GM21390 (cell line): Measurements from ENCODE around the gene HMGCS2.
A peak's percentile ranks its signal among the peaks of the same experiment; 100 is the strongest.
"Not testable (repeated sequence)": the region's sequence is repeated elsewhere in the genome, so short reads cannot be mapped to it uniquely, and the experiment has no call there.

Source experiments
- ATAC-seq: cut with Tn5 transposase; IDR thresholded peaks from one replicate; pipeline ENCODE4 v1.9.1; 2021; ENCODE audit not compliant: unreplicated experiment

Gene HMGCS2

GRCh38 chr1:119732465-119733168 is 36.1 kb downstream of the HMGCS2 start:
- ATAC-seq = no peak

- no peak for ATAC-seq
These were observed 36.8 kb downstream of the HMGCS2 start for GRCh38 chr1:119731741-119732430.

DNA sequence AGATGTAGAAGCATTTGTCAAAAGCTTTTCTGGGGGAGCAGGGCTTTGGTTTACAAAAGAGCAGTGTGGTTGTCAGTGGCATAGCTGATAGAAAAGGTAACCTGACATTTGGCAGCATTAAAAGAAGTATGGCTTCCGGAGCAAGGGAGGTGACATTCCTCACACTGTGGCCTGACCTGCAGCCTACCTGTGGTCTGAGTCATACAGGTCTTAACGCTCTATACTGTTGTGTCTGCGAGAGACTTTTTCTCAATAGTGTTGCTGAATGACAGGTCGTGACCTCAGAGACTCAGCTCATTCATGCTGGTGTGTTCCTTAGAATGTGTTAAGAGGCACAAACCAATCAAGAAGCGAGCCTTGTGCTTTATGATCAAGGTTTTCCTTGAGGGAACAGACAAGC is 37.6 kb downstream of the HMGCS2 start:
- ATAC-seq = no peak

DNA sequence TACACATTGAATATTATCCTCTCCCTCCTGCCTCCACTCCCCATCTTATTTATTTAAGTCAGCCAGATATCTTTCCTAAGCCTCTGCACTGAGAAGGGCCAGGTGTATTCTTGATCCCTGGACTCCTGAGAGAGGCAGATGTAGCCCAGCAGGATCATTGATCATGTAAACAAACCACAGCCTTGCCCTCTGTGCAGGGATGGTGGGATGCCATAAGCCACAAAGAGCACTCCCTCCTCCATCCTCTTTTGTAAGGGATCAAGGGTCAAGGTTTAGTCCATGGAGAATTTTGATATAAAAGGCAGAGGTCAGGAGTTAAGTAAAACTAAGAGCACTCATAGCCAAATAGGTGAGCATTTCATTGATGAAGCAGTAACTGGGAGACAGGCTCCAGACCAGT is 39.7 kb downstream of the HMGCS2 start:
- ATAC-seq = no peak

GRCh38 chr1:119727991-119728390 is 40.7 kb downstream of the HMGCS2 start:
- ATAC-seq = no peak

DNA sequence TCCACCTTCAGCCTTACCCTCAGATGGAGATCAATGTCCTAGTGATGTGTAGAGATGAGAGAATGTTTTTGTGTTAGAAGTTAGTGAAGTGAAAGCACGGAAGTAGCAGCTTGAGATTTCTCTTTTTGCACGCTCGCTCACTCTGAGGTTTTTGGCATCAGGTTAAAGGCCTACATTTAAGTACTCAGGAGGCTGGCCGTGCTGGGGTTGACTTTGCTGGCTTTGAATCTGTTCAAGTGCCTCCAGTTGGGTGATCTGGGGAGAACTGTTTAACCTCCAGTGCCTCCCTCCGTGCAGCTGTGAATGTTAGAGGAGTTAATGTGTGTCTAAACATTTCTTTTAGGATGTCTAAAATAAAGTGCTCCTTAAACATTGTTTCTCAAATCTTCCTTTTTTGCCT is 43.1 kb downstream of the HMGCS2 start:
- no peak for ATAC-seq

DNA sequence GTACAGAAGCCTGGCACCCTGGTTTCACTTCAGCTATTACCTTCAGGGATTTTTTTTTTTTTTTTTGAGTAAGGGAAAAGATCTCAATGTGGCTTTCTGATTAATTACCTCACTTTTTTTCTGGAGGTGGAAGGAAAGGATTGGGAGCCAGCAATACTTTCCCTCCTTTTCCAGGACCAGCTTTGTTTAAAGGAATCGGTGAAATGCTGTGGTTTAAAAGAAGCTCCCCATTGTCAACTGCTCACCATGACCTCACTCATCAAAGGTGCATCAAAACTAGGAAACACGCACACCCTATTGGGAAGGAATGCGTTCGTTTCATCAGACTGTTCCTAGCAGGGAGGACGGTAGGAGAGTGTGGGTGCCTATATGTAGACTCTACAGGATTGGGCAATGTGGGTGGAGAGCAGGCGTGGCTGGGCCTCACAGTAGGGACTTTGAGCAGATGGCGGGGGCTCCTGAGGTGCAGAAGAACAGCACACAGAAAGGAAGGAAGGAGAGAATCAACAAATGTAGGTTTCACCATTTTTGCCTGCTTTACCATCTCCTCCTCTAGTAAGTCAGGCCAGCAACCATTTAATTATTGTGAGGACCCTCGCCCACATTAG is 44.0 kb downstream of the HMGCS2 start:
- ATAC-seq = no peak

- ATAC-seq = no peak
These were observed 46.8 kb downstream of the HMGCS2 start for GRCh38 chr1:119721896-119722295.

DNA sequence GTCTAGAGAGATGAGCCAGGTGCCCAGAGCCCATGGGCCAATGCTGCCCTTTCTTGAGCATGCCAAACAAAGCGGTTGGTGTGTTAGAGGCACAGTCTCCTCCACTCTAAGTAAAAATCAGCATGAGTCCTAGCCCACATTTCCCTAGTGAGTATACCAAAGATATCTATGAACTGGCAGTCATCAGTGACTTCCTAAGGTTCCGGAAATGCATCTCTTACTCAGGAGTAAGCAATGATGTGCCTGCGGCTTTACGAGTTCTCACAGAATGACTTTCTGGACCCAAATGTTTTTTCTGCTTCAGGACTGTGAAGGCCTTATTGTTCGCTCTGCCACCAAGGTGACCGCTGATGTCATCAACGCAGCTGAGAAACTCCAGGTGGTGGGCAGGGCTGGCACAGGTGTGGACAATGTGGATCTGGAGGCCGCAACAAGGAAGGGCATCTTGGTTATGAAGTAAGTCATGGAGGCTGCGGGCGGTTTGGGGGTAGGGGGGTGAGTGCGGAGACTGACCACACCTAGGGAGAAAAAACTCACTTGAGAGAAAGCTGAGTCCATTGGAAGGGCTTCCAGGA is 47.8 kb downstream of the HMGCS2 start:
- ATAC-seq = no peak

DNA sequence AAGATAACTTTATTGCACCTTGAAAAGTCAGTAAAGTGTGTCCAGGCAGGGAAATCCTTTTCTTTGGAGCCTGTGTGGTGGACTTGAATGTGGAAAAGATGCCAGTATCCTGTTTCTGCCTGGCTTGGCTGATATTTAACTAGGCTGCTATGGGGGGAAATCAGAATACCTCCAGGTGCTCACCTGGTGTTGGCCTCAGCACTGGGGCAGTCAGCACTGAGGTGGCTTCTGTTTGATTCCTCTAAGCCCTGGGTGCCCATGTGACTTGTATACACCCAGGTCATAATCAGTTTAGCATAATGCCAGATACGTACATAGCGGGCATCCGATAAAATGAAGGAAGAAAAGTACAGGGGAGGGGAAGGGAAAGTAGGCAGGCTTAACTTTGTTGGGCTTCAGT is 49.7 kb downstream of the HMGCS2 start:
- ATAC-seq = no peak

DNA sequence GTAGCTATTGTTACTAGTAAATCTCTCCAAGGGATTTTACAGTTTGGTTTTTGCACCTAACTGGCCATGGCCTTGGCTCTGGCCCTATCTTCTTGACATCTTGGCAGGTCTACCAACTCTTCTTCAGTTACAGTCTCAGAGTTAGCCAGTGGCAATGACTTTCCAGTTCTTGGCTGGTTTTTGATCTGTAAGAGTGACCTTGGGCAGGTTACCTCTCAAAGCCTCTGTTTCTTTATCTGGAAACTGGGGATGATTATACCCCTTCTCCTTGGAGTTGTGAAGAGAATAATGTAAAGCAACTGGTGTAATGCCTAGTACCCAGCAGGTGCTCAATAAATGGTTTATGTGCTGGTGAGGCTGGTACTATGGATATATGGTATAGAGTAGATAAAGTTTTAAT is 50.3 kb downstream of the HMGCS2 start:
- ATAC-seq = no peak

DNA sequence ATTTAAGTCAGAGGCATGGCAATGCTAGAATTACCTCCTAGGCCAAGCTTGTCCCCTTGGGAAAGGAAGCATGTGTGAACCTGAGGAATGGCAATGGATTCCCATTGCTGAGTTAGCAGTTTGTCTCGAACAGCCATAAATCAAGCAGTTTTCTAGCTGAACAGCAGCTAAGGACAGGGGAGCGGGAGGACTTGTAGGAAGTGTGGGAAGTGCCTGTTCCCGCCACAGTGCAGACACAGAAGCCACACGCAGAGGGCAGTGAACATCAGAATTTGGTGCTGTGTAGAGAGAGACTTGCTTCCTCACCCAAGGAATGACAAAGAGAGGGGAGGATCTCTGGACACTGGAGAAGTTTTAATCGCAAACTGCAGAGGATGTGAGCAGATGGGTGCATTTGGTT is 53.2 kb downstream of the HMGCS2 start:
- no peak for ATAC-seq

GRCh38 chr1:119714583-119714982 is 54.1 kb downstream of the HMGCS2 start:
- ATAC-seq = no peak

DNA sequence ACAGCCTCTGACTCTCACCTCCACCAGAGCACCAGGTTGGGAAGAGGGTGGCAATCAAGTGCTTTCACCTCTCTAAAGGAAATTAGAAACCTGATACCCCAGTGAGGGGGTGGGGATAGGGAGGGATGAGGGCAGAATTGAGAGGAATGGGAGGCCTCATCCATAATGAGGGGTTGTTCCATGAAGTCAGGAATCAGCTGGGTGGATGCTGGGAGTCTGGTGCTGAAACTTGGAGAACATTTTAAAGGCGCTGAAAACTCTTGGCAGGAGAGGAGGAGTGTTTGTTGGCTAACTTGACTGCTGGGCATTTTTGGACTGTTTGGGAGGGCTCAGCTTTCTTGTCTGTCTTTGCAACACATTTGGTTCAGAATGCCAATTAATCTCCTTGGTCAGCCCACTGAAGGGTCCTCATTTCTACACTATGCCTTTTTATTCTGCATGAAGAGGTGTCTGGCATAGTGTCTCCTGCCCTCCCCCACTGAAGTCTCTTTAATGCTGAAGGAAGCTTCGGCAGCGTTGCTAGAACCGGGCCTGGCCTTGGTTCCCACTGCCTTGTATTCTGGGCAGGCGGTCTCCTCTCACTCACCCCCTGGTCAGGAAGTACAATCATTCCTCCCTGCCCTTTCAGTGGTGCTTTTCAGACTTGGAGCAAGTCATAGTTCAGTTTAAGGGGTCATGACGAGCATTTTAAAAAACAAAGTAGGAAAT is 54.8 kb downstream of the HMGCS2 start:
- ATAC-seq = no peak

- no peak for ATAC-seq
These were observed 55.5 kb downstream of the HMGCS2 start for GRCh38 chr1:119713039-119713748.

- ATAC-seq = peak; percentile 52
These were observed 56.2 kb downstream of the HMGCS2 start for GRCh38 chr1:119712342-119713038.

DNA sequence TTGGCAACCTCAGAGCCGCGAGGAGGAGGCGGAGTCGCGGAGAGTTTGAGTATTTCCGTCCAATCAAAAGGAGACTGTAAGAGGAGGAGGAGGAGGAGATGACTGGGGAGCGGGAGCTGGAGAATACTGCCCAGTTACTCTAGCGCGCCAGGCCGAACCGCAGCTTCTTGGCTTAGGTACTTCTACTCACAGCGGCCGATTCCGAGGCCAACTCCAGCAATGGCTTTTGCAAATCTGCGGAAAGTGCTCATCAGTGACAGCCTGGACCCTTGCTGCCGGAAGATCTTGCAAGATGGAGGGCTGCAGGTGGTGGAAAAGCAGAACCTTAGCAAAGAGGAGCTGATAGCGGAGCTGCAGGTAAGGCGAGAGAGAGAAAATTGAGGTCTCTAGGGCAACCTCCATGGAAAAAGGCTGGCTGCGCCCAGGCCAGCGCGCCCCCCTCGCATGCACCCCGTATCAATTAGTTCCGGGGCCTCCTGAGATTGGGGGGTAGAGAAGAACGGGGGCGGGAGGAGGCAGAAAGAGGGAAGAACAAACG is 56.8 kb downstream of the HMGCS2 start, which contains the start of gene PHGDH:
TSS of gene PHGDH (plus strand) at position 131 of the 538 bp plus-strand sequence. CDS start at position 220, 89 bp downstream.
- peak; percentile 73 for ATAC-seq

- not testable (repeated sequence) for ATAC-seq
These were observed 57.3 kb downstream of the HMGCS2 start for GRCh38 chr1:119711356-119711803.

DNA sequence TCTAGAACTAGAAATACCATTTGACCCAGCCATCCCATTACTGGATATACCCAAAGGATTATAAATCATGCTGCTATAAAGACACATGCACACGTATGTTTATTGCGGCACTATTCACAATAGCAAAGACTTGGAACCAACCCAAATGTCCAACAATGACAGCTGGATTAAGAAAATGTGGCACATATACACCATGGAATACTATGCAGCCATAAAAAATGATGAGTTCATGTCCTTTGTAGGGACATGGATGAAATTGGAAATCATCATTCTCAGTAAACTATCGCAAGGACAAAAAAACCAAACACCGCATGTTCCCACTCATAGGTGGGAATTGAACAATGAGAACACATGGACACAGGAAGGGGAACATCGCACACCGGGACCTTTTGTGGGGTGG is 62.1 kb downstream of the HMGCS2 start:
- ATAC-seq = not testable (repeated sequence)
